ENCODE measurements around the gene GTF2I.

Gene GTF2I

DNA sequence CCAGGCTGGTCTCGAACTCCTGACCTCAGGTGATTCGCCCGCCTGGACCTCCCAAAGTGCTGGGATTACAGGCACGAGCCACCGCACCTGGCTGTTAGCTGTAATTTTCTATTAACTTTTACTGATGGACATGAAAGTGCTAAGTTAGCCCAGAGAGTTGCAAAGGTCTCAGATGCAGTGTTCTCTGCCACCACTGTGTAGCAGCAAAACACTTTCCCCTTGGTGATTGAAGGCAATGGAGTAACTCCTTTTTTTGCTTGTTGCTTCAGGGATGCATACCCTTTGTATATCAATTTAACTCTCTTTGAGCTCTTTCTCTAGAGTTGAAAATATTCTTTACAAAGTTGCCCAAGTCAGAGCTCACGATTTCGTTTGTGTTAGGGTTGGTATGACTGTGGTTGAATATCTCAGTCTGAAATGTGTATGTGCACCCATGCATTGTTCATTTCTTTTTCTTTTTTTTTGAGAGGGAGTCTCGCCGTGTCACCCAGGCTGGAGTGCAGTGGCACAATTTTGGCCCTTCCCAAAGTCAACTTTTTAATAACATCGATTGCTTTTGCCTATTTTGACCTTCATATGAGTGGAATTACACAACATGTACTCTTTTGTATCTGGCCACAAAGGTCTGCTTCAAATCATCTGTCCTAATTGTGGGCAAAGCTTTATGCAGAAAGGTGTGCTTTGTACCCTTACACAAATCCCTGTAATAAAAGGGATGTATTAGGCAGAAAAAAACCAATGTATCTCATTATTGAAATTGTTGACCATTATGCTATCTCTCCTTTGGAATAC, 52.6 kb downstream of the GTF2I start:
- TF ChIP-seq TOX (CRISPR knock-in tag; IDR thresholded peaks at IDR 0.05; ENCODE audit: borderline replicate concordance) (no peak), ZC3H10 (CRISPR knock-in tag; IDR thresholded peaks at IDR 0.05) (no peak)
- peak; percentile 46; the same call in 1 of the 3 replicates for ATAC-seq

DNA sequence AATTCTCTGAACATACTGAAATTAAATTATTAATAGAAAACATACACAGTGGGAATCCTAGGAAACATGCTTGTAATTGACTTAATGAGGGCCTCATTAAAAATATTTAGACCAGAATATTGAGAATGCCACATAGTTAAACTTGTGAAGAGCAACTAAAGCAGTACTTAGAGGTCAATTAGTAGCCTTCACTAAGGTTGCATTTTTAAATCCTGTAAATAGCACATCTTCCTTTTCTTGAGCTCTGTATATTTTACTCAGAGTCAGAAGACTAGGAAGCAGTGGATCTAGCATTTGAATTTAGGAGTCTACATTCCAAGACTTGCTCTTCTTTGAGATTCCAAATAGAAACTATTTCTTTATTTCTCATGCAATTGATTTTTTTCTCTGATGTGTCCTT, 56.0 kb downstream of the GTF2I start:
- no peak for ATAC-seq
- TF ChIP-seq, protein P1, sequence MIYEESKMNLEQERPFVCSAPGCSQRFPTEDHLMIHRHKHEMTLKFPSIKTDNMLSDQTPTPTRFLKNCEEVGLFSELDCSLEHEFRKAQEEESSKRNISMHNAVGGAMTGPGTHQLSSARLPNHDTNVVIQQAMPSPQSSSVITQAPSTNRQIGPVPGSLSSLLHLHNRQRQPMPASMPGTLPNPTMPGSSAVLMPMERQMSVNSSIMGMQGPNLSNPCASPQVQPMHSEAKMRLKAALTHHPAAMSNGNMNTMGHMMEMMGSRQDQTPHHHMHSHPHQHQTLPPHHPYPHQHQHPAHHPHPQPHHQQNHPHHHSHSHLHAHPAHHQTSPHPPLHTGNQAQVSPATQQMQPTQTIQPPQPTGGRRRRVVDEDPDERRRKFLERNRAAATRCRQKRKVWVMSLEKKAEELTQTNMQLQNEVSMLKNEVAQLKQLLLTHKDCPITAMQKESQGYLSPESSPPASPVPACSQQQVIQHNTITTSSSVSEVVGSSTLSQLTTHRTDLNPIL (CRISPR knock-in tag; IDR thresholded peaks at IDR 0.05; ENCODE audit: low read depth): no peak
- TF ChIP-seq ZNF70 (CRISPR knock-in tag; IDR thresholded peaks at IDR 0.05) (no peak), ZNF565 (CRISPR knock-in tag; conservative IDR thresholded peaks at IDR 0.05; ENCODE audit: low read depth) (no peak), ESRRG (CRISPR knock-in tag; IDR thresholded peaks at IDR 0.05) (no peak)

DNA sequence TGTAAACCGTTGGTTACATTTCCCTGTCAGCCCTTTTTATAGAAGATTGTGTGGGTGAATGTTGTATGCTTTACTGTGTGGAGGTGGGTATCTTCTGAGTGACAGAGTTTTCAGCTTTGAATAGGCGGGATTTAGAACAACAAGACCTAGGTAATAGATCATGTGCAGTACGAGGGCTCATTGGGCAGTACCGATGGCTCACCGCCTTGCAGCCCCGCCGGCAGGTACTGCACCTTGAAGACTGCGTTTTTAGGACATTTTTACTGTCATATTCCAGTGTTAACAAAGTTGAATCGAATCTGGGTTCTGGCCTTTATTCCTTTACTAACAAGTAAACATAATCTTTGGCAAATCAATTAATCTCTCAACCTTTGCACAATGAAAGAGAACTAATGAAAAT, 60.4 kb downstream of the GTF2I start:
- no peak for TF ChIP-seq PPARA (CRISPR knock-in tag; IDR thresholded peaks at IDR 0.05; ENCODE audit: borderline replicate concordance)
- TF ChIP-seq ZNF70 (CRISPR knock-in tag; IDR thresholded peaks at IDR 0.05): no peak
- TF ChIP-seq TOX (CRISPR knock-in tag; IDR thresholded peaks at IDR 0.05; ENCODE audit: borderline replicate concordance): no peak
- TF ChIP-seq GLIS3 (CRISPR knock-in tag; IDR thresholded peaks at IDR 0.05): no peak
- TF ChIP-seq ESRRG (CRISPR knock-in tag; IDR thresholded peaks at IDR 0.05): no peak
- no peak for TF ChIP-seq SNAI2 (CRISPR knock-in tag; IDR thresholded peaks at IDR 0.05)
- TF ChIP-seq TCF4 (CRISPR knock-in tag; IDR thresholded peaks at IDR 0.05; ENCODE audit: borderline replicate concordance): no peak
- no peak for TF ChIP-seq ARNTL (CRISPR knock-in tag; IDR thresholded peaks at IDR 0.05; ENCODE audit: borderline replicate concordance, low read depth)
- TF ChIP-seq, protein P2, sequence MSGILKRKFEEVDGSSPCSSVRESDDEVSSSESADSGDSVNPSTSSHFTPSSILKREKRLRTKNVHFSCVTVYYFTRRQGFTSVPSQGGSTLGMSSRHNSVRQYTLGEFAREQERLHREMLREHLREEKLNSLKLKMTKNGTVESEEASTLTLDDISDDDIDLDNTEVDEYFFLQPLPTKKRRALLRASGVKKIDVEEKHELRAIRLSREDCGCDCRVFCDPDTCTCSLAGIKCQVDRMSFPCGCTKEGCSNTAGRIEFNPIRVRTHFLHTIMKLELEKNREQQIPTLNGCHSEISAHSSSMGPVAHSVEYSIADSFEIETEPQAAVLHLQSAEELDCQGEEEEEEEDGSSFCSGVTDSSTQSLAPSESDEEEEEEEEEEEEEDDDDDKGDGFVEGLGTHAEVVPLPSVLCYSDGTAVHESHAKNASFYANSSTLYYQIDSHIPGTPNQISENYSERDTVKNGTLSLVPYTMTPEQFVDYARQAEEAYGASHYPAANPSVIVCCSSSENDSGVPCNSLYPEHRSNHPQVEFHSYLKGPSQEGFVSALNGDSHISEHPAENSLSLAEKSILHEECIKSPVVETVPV (CRISPR knock-in tag; IDR thresholded peaks at IDR 0.05): no peak
- TF ChIP-seq, protein P3, sequence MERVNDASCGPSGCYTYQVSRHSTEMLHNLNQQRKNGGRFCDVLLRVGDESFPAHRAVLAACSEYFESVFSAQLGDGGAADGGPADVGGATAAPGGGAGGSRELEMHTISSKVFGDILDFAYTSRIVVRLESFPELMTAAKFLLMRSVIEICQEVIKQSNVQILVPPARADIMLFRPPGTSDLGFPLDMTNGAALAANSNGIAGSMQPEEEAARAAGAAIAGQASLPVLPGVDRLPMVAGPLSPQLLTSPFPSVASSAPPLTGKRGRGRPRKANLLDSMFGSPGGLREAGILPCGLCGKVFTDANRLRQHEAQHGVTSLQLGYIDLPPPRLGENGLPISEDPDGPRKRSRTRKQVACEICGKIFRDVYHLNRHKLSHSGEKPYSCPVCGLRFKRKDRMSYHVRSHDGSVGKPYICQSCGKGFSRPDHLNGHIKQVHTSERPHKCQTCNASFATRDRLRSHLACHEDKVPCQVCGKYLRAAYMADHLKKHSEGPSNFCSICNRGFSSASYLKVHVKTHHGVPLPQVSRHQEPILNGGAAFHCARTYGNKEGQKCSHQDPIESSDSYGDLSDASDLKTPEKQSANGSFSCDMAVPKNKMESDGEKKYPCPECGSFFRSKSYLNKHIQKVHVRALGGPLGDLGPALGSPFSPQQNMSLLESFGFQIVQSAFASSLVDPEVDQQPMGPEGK (CRISPR knock-in tag; IDR thresholded peaks at IDR 0.05; ENCODE audit: borderline replicate concordance): no peak
- TF ChIP-seq, protein P4, sequence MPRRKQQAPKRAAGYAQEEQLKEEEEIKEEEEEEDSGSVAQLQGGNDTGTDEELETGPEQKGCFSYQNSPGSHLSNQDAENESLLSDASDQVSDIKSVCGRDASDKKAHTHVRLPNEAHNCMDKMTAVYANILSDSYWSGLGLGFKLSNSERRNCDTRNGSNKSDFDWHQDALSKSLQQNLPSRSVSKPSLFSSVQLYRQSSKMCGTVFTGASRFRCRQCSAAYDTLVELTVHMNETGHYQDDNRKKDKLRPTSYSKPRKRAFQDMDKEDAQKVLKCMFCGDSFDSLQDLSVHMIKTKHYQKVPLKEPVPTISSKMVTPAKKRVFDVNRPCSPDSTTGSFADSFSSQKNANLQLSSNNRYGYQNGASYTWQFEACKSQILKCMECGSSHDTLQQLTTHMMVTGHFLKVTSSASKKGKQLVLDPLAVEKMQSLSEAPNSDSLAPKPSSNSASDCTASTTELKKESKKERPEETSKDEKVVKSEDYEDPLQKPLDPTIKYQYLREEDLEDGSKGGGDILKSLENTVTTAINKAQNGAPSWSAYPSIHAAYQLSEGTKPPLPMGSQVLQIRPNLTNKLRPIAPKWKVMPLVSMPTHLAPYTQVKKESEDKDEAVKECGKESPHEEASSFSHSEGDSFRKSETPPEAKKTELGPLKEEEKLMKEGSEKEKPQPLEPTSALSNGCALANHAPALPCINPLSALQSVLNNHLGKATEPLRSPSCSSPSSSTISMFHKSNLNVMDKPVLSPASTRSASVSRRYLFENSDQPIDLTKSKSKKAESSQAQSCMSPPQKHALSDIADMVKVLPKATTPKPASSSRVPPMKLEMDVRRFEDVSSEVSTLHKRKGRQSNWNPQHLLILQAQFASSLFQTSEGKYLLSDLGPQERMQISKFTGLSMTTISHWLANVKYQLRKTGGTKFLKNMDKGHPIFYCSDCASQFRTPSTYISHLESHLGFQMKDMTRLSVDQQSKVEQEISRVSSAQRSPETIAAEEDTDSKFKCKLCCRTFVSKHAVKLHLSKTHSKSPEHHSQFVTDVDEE (CRISPR knock-in tag; IDR thresholded peaks at IDR 0.05): no peak
- TF ChIP-seq ZC3H10 (CRISPR knock-in tag; IDR thresholded peaks at IDR 0.05): no peak
- TF ChIP-seq, protein P5, sequence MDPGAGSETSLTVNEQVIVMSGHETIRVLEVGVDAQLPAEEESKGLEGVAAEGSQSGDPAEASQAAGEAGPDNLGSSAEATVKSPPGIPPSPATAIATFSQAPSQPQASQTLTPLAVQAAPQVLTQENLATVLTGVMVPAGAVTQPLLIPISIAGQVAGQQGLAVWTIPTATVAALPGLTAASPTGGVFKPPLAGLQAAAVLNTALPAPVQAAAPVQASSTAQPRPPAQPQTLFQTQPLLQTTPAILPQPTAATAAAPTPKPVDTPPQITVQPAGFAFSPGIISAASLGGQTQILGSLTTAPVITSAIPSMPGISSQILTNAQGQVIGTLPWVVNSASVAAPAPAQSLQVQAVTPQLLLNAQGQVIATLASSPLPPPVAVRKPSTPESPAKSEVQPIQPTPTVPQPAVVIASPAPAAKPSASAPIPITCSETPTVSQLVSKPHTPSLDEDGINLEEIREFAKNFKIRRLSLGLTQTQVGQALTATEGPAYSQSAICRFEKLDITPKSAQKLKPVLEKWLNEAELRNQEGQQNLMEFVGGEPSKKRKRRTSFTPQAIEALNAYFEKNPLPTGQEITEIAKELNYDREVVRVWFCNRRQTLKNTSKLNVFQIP (CRISPR knock-in tag; IDR thresholded peaks at IDR 0.05; ENCODE audit: borderline replicate concordance, low read depth): no peak
- TF ChIP-seq ZNF8 (CRISPR knock-in tag; IDR thresholded peaks at IDR 0.05): no peak
- no peak for TF ChIP-seq OSR1 (CRISPR knock-in tag; IDR thresholded peaks at IDR 0.05)
- TF ChIP-seq ZNF565 (CRISPR knock-in tag; conservative IDR thresholded peaks at IDR 0.05; ENCODE audit: low read depth): no peak
- no peak; the same call in 2 of the 3 replicates for ATAC-seq

DNA sequence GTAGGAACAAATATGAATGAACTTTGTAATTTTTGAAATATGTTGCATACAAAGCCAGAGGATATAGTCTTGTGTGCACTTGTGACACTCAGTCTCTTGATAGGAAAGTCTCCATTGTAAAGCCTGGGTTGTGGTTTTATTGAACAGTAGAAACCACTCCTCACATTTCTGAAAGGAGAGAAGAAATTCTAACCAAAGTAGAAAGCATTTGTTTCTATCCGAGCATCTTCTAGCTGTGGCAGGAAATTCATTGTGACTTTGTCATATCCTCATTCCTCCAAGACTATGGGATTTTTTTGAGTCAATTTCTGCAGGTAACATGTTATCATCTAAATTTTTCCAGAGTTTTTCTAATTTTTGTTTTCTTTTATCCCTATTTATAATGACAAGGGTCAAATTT, 60.8 kb downstream of the GTF2I start:
- no peak for TF ChIP-seq ZFP30 (CRISPR knock-in tag; IDR thresholded peaks at IDR 0.05)
- no peak for TF ChIP-seq TCF4 (CRISPR knock-in tag; IDR thresholded peaks at IDR 0.05; ENCODE audit: borderline replicate concordance)
- TF ChIP-seq, protein P4 (CRISPR knock-in tag; IDR thresholded peaks at IDR 0.05): no peak
- no peak for TF ChIP-seq CSDC2 (CRISPR knock-in tag; IDR thresholded peaks at IDR 0.05)
- no peak for TF ChIP-seq ISL1 (CRISPR knock-in tag; IDR thresholded peaks at IDR 0.05)
- TF ChIP-seq, protein P2 (CRISPR knock-in tag; IDR thresholded peaks at IDR 0.05): no peak
- no peak for TF ChIP-seq OSR1 (CRISPR knock-in tag; IDR thresholded peaks at IDR 0.05)
- no peak for TF ChIP-seq ZNF70 (CRISPR knock-in tag; IDR thresholded peaks at IDR 0.05)
- peak; percentile 52; the same call in 2 of the 3 replicates for ATAC-seq
